K562 (cell line): ENCODE measurements around the gene MRPL54. TPM values are rescaled to one million over a fixed set of nuclear protein-coding genes. Genes with fewer than 3 reads are reported as not detected.

ENCODE experiments used
- ATAC-seq: fragments of 200-7000 bp; cut with Tn5 transposase; 3 replicates; pipeline ENCODE4 v1.9.1; 2020; ENCODE audit warnings: moderate library complexity
- BruUV-seq: library from RNA; stranded (reverse); fragments of 400-500 nt; replicated peaks from 2 replicates; lab custom pipeline; 2021; lab: Mats Ljungman, UMichigan
- CTCF ChIA-PET: fragments of 300-600 bp; formaldehyde crosslinking; extraction: SDS; loops from one replicate; lab custom pipeline; 2021; ENCODE audit warnings: low intra/inter-chr PET ratio; lab: Yijun Ruan, JAX
- POLR2A ChIA-PET: fragments of 300-600, 350-650 bp; sonication (Branson Sonifier 250); formaldehyde crosslinking; extraction: SDS; loops from one replicate; lab custom pipeline; 2021; ENCODE audit warnings: antibody characterized with exemption, inconsistent platforms; lab: Yijun Ruan, JAX
- DNase-seq, 4 experiments: peaks; one replicate each; pipeline versions ENCODE4 v3.0.0 to v3.0.0-alpha.2; 2011 to 2018; ENCODE audit warnings: low spot score in 3 of 4, mixed read lengths in 3 of 4; ENCODE audit errors: extremely low read depth in 1 of 4
- FAIRE-seq: peaks from 2 replicates; lab custom pipeline; 2011; peaks lifted over from hg19 to GRCh38; lab: Jason Lieb, UNC
- H2AFZ ChIP-seq: 2 replicates; pipeline ENCODE4 v1.6.0; 2011; ENCODE audit warnings: low read depth, low read length, control low read depth, inconsistent platforms
- H3K27ac ChIP-seq: fragments of 200-600 bp; 3 replicates; pipeline ENCODE4 v1.8.0; 2011; ENCODE audit warnings: low read depth, mild to moderate bottlenecking, control low read depth, inconsistent platforms, low read length, moderate library complexity, mixed read lengths; ENCODE audit errors: extremely low read depth
- H3K27me3 ChIP-seq, 2 experiments: fragments of 300-600 bp in 1 of 2; 2 replicates in 1 of 2; 3 replicates in 1 of 2; pipeline versions ENCODE4 v1.6.0 to v1.8.0; 2011; ENCODE audit warnings: inconsistent platforms in 2 of 2, low read length in 2 of 2, mild to moderate bottlenecking in 1 of 2, mixed read lengths in 1 of 2, moderate library complexity in 1 of 2; ENCODE audit not compliant: control insufficient read depth in 2 of 2, insufficient read depth in 2 of 2
- H3K36me3 ChIP-seq: fragments of 300-600 bp; 3 replicates; pipeline ENCODE4 v1.8.0; 2011; ENCODE audit warnings: mild to moderate bottlenecking, low read length, inconsistent platforms; ENCODE audit not compliant: control insufficient read depth, insufficient read depth
- H3K4me1 ChIP-seq, 2 experiments: fragments of 200-600 bp in 1 of 2; replicated peaks in 1 of 2; 2 replicates in 1 of 2; 3 replicates in 1 of 2; pipeline versions ENCODE4 v1.5.1 to v1.8.0; 2011; ENCODE audit warnings: inconsistent platforms in 2 of 2, low read length in 2 of 2, mild to moderate bottlenecking in 1 of 2, mixed read lengths in 1 of 2, moderate library complexity in 1 of 2; ENCODE audit not compliant: control insufficient read depth in 2 of 2, insufficient read depth in 2 of 2
- H3K4me2 ChIP-seq: 2 replicates; pipeline ENCODE4 v1.6.1; 2011; ENCODE audit warnings: low read length, control low read depth, inconsistent platforms, mixed read lengths; ENCODE audit not compliant: insufficient read depth
- H3K4me3 ChIP-seq: fragments of 200-600 bp; sonication (generic), shearing (Covaris generic); 2 replicates; pipeline ENCODE4 v1.5.1; 2016; ENCODE audit warnings: control low read depth, inconsistent platforms
- H3K79me2 ChIP-seq: fragments of 200-600 bp; 3 replicates; pipeline ENCODE4 v1.8.0; 2011; ENCODE audit warnings: low read length, inconsistent platforms; ENCODE audit not compliant: control insufficient read depth, insufficient read depth
- H3K9ac ChIP-seq, 2 experiments: 2 replicates each; pipeline versions ENCODE4 v1.6.0 to v1.6.1; 2011; ENCODE audit warnings: low read depth in 2 of 2, low read length in 2 of 2, control low read depth in 1 of 2, inconsistent platforms in 1 of 2, mild to moderate bottlenecking in 1 of 2, mixed read lengths in 1 of 2; ENCODE audit not compliant: insufficient read depth in 1 of 2
- H3K9me1 ChIP-seq: one replicate; pipeline ENCODE4 v1.6.0; 2011; ENCODE audit warnings: inconsistent platforms, mild to moderate bottlenecking, low read length, moderate library complexity; ENCODE audit not compliant: control insufficient read depth, insufficient read depth
- H3K9me3 ChIP-seq: replicated peaks from 2 replicates; pipeline ENCODE4 v1.5.1; 2011; ENCODE audit warnings: low read depth, low read length, inconsistent platforms; ENCODE audit not compliant: control insufficient read depth, insufficient read depth
- H4K20me1 ChIP-seq: replicated peaks from 2 replicates; pipeline ENCODE4 v1.6.1; 2011; ENCODE audit warnings: low read length, inconsistent platforms, mixed read lengths; ENCODE audit not compliant: control insufficient read depth, insufficient read depth
- ATF6 ChIP-seq: sonication (generic); formaldehyde crosslinking; IDR thresholded peaks from 2 replicates; pipeline ENCODE4 v1.4.0; 2020; ENCODE audit warnings: mild to moderate bottlenecking, missing genetic modification reagents
- CBX3 ChIP-seq, 2 experiments: IDR thresholded peaks; 1 replicate in 1 of 2; 2 replicates in 1 of 2; pipeline ENCODE4 v1.6.1; 2012; ENCODE audit warnings: inconsistent platforms in 2 of 2, low read length in 2 of 2, borderline replicate concordance in 1 of 2, control low read depth in 1 of 2
- CREB1 ChIP-seq, 2 experiments: sonication (generic) in 1 of 2; formaldehyde crosslinking in 1 of 2; IDR thresholded peaks; 2 replicates each; pipeline versions ENCODE4 v1.6.1 to v1.8.0; 2012 to 2022; ENCODE audit warnings: inconsistent platforms in 1 of 2, mild to moderate bottlenecking in 1 of 2, missing genetic modification reagents in 1 of 2, moderate library complexity in 1 of 2
- KDM1A ChIP-seq, 2 experiments: fragments of 450-650 bp; IDR thresholded peaks; 2 replicates each; pipeline ENCODE4 v1.6.1; 2016; ENCODE audit warnings: mild to moderate bottlenecking in 2 of 2
- MLX ChIP-seq, 2 experiments: fragments of 450-650 bp in 1 of 2; sonication (generic) in 1 of 2; formaldehyde crosslinking; conservative IDR thresholded peaks; 2 replicates each; pipeline versions ENCODE4 v1.4.0 to v1.8.1; 2020 to 2022; ENCODE audit warnings: mild to moderate bottlenecking in 1 of 2, missing genetic modification reagents in 1 of 2
- SP1 ChIP-seq: sonication (generic); formaldehyde crosslinking; IDR thresholded peaks from 2 replicates; pipeline ENCODE4 v1.8.1; 2022; ENCODE audit warnings: mild to moderate bottlenecking, missing genetic modification reagents
- ZC3H4 ChIP-seq: sonication (generic); formaldehyde crosslinking; IDR thresholded peaks from 2 replicates; pipeline ENCODE4 v1.9.0; 2021; ENCODE audit warnings: missing genetic modification reagents, borderline replicate concordance
- WGBS: fragments of 100-300 bp; shearing (Covaris generic); methylation state at CpG from one replicate; pipeline ENCODE4 v1.1.6; 2016; ENCODE audit warnings: low coverage, mixed read lengths; ENCODE audit not compliant: insufficient coverage; ENCODE audit errors: missing lambda C conversion rate; 5-methylcytosine and 5-hydroxymethylcytosine counted together
- in situ Hi-C: fragments of 300-500 bp; cut with MboI; formaldehyde crosslinking; loops from 4 replicates; pipeline ENCODE4 v1.15.0; 2018; ENCODE audit warnings: inconsistent platforms, mixed read lengths
- intact Hi-C: fragments of 100-400 bp; cut with micrococcal nuclease; formaldehyde crosslinking; loops from 2 replicates; pipeline ENCODE4 v1.14.2; 2022
- polyA plus RNA-seq, 8 experiments: library from polyadenylated mRNA; depleted of rRNA in 4 of 8; stranded (reverse) in 5 of 8; unstranded in 3 of 8; fragments of >200 nt; fragmentation: Nextera tagmentation in 2 of 8; fragmentation: Illumina TruSeq in 1 of 8; extraction: Ambion mirVana in 2 of 8; extraction: Trizol in 1 of 8; gene quantifications; 2 replicates each; pipeline versions ENCODE4 v1.2.1 to v1.2.3, GENCODE V29; 2011 to 2014; ENCODE audit warnings: inconsistent platforms in 1 of 8, missing spikeins in 1 of 8
- total RNA-seq, 7 experiments: library from RNA; depleted of rRNA in 6 of 7; stranded (reverse); fragments of >200 nt in 6 of 7; fragmentation: Illumina TruSeq in 2 of 7; extraction: Trizol in 2 of 7; gene quantifications; 2 replicates each; pipeline versions ENCODE4 v1.2.1 to v1.2.3, GENCODE V29; 2011 to 2021; ENCODE audit warnings: low replicate concordance in 1 of 7

MRPL54 gene
- total and polyA plus RNA-seq, 9 of the 15 experiments (the other 6 are each of a cell fraction or from before 2014, with no cell fraction given), result 3.5 to 120 (median 56.9) TPM

- peaks cover 2 to 5% of the 10 kb centered on the region in 2 experiments; a peak in 1 of 5 replicates for H3K27me3 ChIP-seq
- no peak overlapping the region for H3K4me3 ChIP-seq
- H3K27ac ChIP-seq, result no peak overlapping the region
- no peaks in the 10 kb centered on the region for H3K9me1 ChIP-seq
- no peaks in the 10 kb centered on the region for H4K20me1 ChIP-seq
- no peak overlapping the region for H3K9ac ChIP-seq
- ATAC-seq, result no peak
- TF ChIP-seq SP1 (CRISPR knock-in tag) (no peak), MLX (CRISPR knock-in tag; conservative IDR thresholded peaks at IDR 0.05) (no peak), KDM1A (IDR thresholded peaks at IDR 0.05) (peak in 1 of 2 experiments; percentile 89; a peak in 1 of 4 replicates), CBX3 (IDR thresholded peaks at IDR 0.05; ENCODE audit: borderline replicate concordance in 1 of 2, low read length in 2 of 2) (peak in 1 of 2 experiments; percentile 12; a peak in 1 of 3 replicates), ZC3H4 (CRISPR knock-in tag) (0 out of 2 replicates have a peak, but pooled peaks have one; percentile 29), CREB1 (IDR thresholded peaks at IDR 0.05) (no peak), CREB1 (CRISPR knock-in tag; IDR thresholded peaks at IDR 0.05) (no peak), ATF6 (no peak)
- no TSS peak for BruUV-seq
- H3K4me2 ChIP-seq, result no peak overlapping the region
- ChIA-PET POLR2A (interaction anchor here (0.6 kb wide), 1 partner anchor 58 kb away, joined by 4 read pairs; no protein-coding TSS in a partner anchor), CTCF (no interaction called here)
- H2AFZ ChIP-seq, result no peak overlapping the region
- H3K4me1 ChIP-seq, result peaks cover 0 to 60% of the 10 kb centered on the region in 2 experiments; a peak in 4 of 5 replicates
- DNase-seq, result no peak
- 64% methylated on average over 35 of the region's 35 CpGs for WGBS
- in situ Hi-C loops, result no loop called here
- intact Hi-C loops, result no loop called here
- peaks cover 7% of the 10 kb centered on the region for H3K9me3 ChIP-seq
- H3K36me3 ChIP-seq, result no peaks in the 10 kb centered on the region
- no peaks in the 10 kb centered on the region for H3K79me2 ChIP-seq
- no peak for FAIRE-seq
Measured at GRCh38 chr19:3807574-3808354, 45.3 kb downstream of the MRPL54 start.
